Measurements from ENCODE around the gene GPR87.

GPR87 gene

GRCh38 chr3:151290673-151291072 lies 25.9 kb downstream of the GPR87 start:
- H2AFZ ChIP-seq (ENCODE audit: low read depth): no peak overlapping the region
- no peak overlapping the region for H3K27ac ChIP-seq
- no peaks in the 10 kb centered on the region for H3K79me2 ChIP-seq (ENCODE audit: insufficient read depth, low read depth)
- H3K9ac ChIP-seq: no peak overlapping the region
- no peaks in the 10 kb centered on the region for H3K36me3 ChIP-seq (ENCODE audit: insufficient read depth)
- H3K4me1 ChIP-seq (ENCODE audit: low read depth, poor library complexity, severe bottlenecking): peaks cover 13% of the 10 kb centered on the region
- H4K20me1 ChIP-seq (ENCODE audit: insufficient read depth): no peaks in the 10 kb centered on the region
- no peaks in the 10 kb centered on the region for H3K27me3 ChIP-seq (ENCODE audit: insufficient read depth, low read depth)
- H3K4me2 ChIP-seq: no peak overlapping the region
- no peak overlapping the region for H3K4me3 ChIP-seq (IDR thresholded peaks at IDR 0.05; ENCODE audit: insufficient read depth, low read depth, low read length)
- TF ChIP-seq CTCF (conservative IDR thresholded peaks at IDR 0.05; ENCODE audit: low read depth, low read length): peak; percentile 43

GRCh38 chr3:151289445-151289844 lies 27.2 kb downstream of the GPR87 start:
- Histone ChIP-seq H3K27me3 (ENCODE audit: insufficient read depth, low read depth) (no peaks in the 10 kb centered on the region), H3K27ac (no peak overlapping the region), H3K4me3 (IDR thresholded peaks at IDR 0.05; ENCODE audit: insufficient read depth, low read depth, low read length) (no peak overlapping the region), H3K4me1 (ENCODE audit: low read depth, poor library complexity, severe bottlenecking) (peaks cover 22% of the 10 kb centered on the region), H3K9ac (no peak overlapping the region), H2AFZ (ENCODE audit: low read depth) (no peak overlapping the region), H3K79me2 (ENCODE audit: insufficient read depth, low read depth) (no peaks in the 10 kb centered on the region), H3K4me2 (no peak overlapping the region), H4K20me1 (ENCODE audit: insufficient read depth) (no peaks in the 10 kb centered on the region), H3K36me3 (ENCODE audit: insufficient read depth) (no peaks in the 10 kb centered on the region)
- TF ChIP-seq CTCF (conservative IDR thresholded peaks at IDR 0.05; ENCODE audit: low read depth, low read length): no peak

GRCh38 chr3:151285940-151286339 lies 30.7 kb downstream of the GPR87 start:
- Histone ChIP-seq H3K4me2 (no peak overlapping the region), H3K4me3 (IDR thresholded peaks at IDR 0.05; ENCODE audit: insufficient read depth, low read depth, low read length) (no peak overlapping the region), H3K27ac (no peak overlapping the region), H3K27me3 (ENCODE audit: insufficient read depth, low read depth) (no peaks in the 10 kb centered on the region), H3K9ac (no peak overlapping the region), H3K36me3 (ENCODE audit: insufficient read depth) (no peaks in the 10 kb centered on the region), H3K79me2 (ENCODE audit: insufficient read depth, low read depth) (no peaks in the 10 kb centered on the region), H4K20me1 (ENCODE audit: insufficient read depth) (no peaks in the 10 kb centered on the region), H3K4me1 (ENCODE audit: low read depth, poor library complexity, severe bottlenecking) (peaks cover 37% of the 10 kb centered on the region), H2AFZ (ENCODE audit: low read depth) (no peak overlapping the region)
- TF ChIP-seq CTCF (conservative IDR thresholded peaks at IDR 0.05; ENCODE audit: low read depth, low read length): no peak

GRCh38 chr3:151283907-151284461 lies 32.6 kb downstream of the GPR87 start:
- H3K4me1 ChIP-seq (ENCODE audit: low read depth, poor library complexity, severe bottlenecking): peaks cover 37% of the 10 kb centered on the region
- no peak overlapping the region for H2AFZ ChIP-seq (ENCODE audit: low read depth)
- H3K9ac ChIP-seq: no peak overlapping the region
- H3K27me3 ChIP-seq (ENCODE audit: insufficient read depth, low read depth): no peaks in the 10 kb centered on the region
- H3K79me2 ChIP-seq (ENCODE audit: insufficient read depth, low read depth): no peaks in the 10 kb centered on the region
- H3K4me2 ChIP-seq: peak overlapping the region; percentile 52
- TF ChIP-seq CTCF (conservative IDR thresholded peaks at IDR 0.05; ENCODE audit: low read depth, low read length): no peak
- no peak overlapping the region for H3K4me3 ChIP-seq (IDR thresholded peaks at IDR 0.05; ENCODE audit: insufficient read depth, low read depth, low read length)
- peak overlapping the region; percentile 14; the same call in 1 of the 2 replicates for H3K27ac ChIP-seq
- no peaks in the 10 kb centered on the region for H3K36me3 ChIP-seq (ENCODE audit: insufficient read depth)
- H4K20me1 ChIP-seq (ENCODE audit: insufficient read depth): no peaks in the 10 kb centered on the region

Measured in KMS-11 (cell line).